Activated naive CD8-positive, alpha-beta T cell treated with anti-CD3 and anti-CD28 coated beads, Interleukin-2, amount 10 ng/mL, durations not matched to agents 7 days and 5 days (primary cell): ENCODE results near the gene SLC13A4. TPM values are rescaled to one million over a fixed set of nuclear protein-coding genes. Genes with fewer than 3 reads are reported as not detected.
"Not testable (repeated sequence)": the region's sequence is repeated elsewhere in the genome, so short reads cannot be mapped to it uniquely, and the experiment has no call there.

Experiments
- ATAC-seq: fragments of 150-1000 bp; cut with Tn5 transposase; one replicate; pipeline ENCODE4 v1.10.0; 2021; ENCODE audit warnings: low read depth, moderate library complexity
- POLR2A ChIA-PET: fragments of 350-600 bp; sonication (Branson Sonifier 250); formaldehyde crosslinking; loops from one replicate; lab custom pipeline; 2021; ENCODE audit warnings: antibody characterized with exemption; lab: Charles Lee
- DNase-seq: peaks from one replicate; pipeline ENCODE4 v3.0.0; 2021
- H3K27ac Mint-ChIP-seq: one replicate; pipeline ENCODE4 v1.8.0; 2022; ENCODE audit warnings: mild to moderate bottlenecking, mixed read lengths
- H3K27me3 Mint-ChIP-seq: one replicate; pipeline ENCODE4 v1.8.0; 2022; ENCODE audit warnings: mild to moderate bottlenecking, moderate library complexity, mixed read lengths
- H3K36me3 Mint-ChIP-seq: one replicate; pipeline ENCODE4 v1.8.0; 2021; ENCODE audit warnings: mild to moderate bottlenecking, mixed read lengths
- H3K4me1 Mint-ChIP-seq: one replicate; pipeline ENCODE4 v1.8.0; 2021; ENCODE audit warnings: mixed read lengths
- H3K4me3 Mint-ChIP-seq: one replicate; pipeline ENCODE4 v1.8.0; 2022; ENCODE audit warnings: mild to moderate bottlenecking, moderate library complexity, mixed read lengths
- H3K9me3 Mint-ChIP-seq: one replicate; pipeline ENCODE4 v1.8.0; 2021; ENCODE audit warnings: mixed read lengths
- total RNA-seq, 2 experiments: library from RNA; stranded (reverse); gene quantifications; one replicate each; pipeline ENCODE4 v1.2.3, GENCODE V29; 2021

The SLC13A4 gene
- total RNA-seq, 2 experiments from 2014 or later = not detected

DNA sequence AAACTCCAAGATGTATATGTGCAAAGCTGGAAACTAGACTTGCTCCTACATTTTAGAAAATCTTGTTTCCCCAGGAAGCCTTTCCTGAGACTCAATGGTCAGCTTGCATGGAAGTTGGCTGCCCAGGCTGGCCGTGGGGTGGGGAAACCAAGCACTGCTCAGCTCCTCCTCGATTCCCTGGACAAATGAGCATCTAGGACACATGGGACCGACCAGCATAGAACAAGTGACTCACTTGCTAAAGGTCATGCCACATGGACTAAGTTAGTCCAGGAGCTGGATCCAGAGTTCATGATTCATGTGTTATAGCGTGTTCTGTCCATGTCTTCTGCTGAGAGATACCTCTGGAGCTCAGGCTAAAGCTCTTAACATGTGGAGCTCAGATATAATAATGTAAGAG lies 14.4 kb upstream of the SLC13A4 start:
- ATAC-seq = no peak
- POLR2A ChIA-PET = no interaction called here
- Mint-ChIP-seq H3K4me1 (no peaks in the 10 kb centered on the region), H3K27ac (no peak overlapping the region), H3K36me3 (no peaks in the 10 kb centered on the region), H3K27me3 (peaks cover 7% of the 10 kb centered on the region), H3K4me3 (no peak overlapping the region), H3K9me3 (no peaks in the 10 kb centered on the region)
- DNase-seq = no peak

DNA sequence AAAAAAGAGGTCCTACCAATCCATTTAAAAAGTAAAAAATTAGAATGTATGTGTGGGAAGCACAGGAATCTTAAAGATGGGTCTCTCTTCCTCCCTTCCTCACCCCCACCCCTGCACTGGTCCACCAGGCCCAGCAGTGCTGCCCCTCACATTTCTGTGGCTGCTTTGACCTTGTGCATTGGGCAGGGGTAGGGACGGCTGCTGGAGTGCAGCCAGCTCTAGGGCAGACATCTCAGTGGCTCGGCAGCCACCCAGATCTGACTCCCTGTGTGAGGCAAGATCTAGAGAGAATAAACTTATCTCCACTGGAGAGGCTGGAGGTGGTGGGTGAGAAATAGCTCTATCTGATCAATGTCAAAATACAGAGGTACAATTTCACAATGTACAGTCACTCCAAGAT lies 13.9 kb upstream of the SLC13A4 start:
- no peak overlapping the region for H3K27ac Mint-ChIP-seq
- H3K27me3 Mint-ChIP-seq = peaks cover 7% of the 10 kb centered on the region
- H3K36me3 Mint-ChIP-seq = no peaks in the 10 kb centered on the region
- POLR2A ChIA-PET = no interaction called here
- no peaks in the 10 kb centered on the region for H3K9me3 Mint-ChIP-seq
- H3K4me1 Mint-ChIP-seq = no peaks in the 10 kb centered on the region
- H3K4me3 Mint-ChIP-seq = no peak overlapping the region
- DNase-seq = no peak
- no peak for ATAC-seq

DNA sequence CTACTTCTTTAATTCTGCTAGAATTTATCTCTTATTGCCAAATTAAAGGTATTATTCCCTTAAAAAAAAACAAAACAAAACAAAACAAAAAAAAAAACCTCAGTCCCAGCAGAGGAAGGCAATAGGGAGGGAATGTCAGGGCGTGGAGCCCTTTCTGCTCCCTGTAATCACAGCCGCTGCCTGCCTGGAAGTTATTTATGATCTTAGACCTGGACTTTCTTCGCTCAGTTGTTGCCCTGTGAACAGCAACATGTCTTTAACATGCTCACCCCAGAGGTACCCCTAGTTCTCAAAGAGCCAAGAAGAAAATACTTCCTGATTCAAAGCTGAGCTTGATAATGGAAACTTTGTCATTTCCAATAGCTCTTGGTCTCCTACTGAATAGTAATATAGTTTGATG lies 12.9 kb upstream of the SLC13A4 start:
- Mint-ChIP-seq H3K9me3 (no peaks in the 10 kb centered on the region), H3K36me3 (no peaks in the 10 kb centered on the region), H3K27me3 (peaks cover 7% of the 10 kb centered on the region), H3K4me1 (no peaks in the 10 kb centered on the region), H3K4me3 (no peak overlapping the region), H3K27ac (no peak overlapping the region)
- POLR2A ChIA-PET = no interaction called here
- no peak for DNase-seq
- ATAC-seq = no peak

DNA sequence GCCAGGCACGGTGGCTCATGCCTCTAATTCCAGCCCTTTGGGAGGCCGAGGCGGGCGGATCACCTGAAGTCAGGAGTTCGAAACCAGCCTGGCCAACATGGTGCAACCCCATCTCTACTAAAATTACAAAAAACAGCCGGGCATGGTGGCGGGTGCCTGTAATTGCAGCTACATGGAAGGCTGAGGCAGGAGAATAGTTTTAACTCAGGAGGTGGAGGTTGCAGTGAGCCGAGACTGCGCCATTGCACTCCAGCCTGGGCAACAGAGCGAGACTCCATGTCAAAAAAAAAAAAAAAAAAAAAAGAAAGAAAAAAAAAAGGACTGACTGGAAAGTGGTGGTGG lies 9.3 kb upstream of the SLC13A4 start:
- POLR2A ChIA-PET, H3K4me3 Mint-ChIP-seq, H3K4me1 Mint-ChIP-seq, H3K27me3 Mint-ChIP-seq, H3K9me3 Mint-ChIP-seq, ATAC-seq, DNase-seq, H3K27ac Mint-ChIP-seq, H3K36me3 Mint-ChIP-seq: not testable (repeated sequence)

DNA sequence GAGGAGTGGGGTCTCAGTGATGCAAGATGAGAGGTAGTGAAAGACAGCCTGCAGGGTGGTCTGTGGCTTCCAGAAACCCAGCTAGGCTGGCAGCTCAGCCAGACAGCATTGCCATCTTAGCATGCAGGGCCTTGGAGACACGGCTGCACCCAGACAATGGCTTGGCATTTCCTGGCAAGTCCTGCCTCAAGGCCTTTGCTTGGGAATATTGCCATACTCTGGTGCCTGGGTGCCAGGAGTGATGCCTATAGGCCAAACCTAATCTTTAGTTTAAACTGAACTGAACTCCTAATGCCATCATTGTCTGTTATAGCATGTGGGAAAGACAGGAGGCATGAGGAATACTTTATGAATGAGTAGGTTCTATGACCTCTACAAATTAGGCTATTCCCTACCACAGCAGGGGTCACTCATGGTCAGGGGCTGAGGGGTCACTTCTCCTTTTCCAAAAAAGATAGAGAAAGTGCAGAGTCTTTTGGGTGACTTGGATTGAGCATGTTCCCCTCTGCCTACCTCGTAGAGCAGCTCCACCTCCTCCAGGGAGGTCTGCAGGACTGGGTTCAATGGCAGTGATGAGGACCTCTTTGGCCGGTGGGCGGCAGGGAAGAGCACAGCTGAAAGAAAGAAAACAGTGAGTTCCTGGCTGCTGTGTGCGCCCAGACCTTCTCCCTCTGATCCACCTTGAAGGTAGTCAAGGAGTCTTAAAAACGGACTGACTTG lies 8.8 kb upstream of the SLC13A4 start:
- ATAC-seq = no peak
- no peaks in the 10 kb centered on the region for H3K36me3 Mint-ChIP-seq
- POLR2A ChIA-PET = no interaction called here

DNA sequence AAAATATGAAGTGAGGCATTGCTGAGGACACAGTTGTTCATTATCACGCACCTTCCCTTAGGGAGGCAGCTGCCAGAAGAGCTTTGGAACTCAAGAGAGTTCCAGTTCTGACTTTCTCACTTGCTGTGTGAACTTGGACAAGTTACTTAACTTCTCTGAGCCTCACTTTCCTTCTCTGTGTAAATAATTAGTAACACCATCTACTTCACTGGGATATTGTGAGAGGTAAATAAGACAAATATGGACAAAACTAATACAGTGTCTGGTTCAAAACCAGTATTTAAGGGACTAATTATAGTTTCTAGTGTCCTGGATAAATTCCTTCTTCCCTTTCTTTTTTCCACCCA lies 6.3 kb upstream of the SLC13A4 start:
- ATAC-seq (no peak), DNase-seq (no peak)
- Mint-ChIP-seq H3K27ac (no peak overlapping the region), H3K36me3 (no peaks in the 10 kb centered on the region), H3K9me3 (no peaks in the 10 kb centered on the region), H3K4me1 (no peaks in the 10 kb centered on the region), H3K27me3 (peaks cover 13% of the 10 kb centered on the region), H3K4me3 (no peak overlapping the region)
- POLR2A ChIA-PET = no interaction called here

More for the DNA sequence above, 8.8 kb upstream of the SLC13A4 start:
- no peak overlapping the region for H3K4me3 Mint-ChIP-seq
- H3K4me1 Mint-ChIP-seq = no peaks in the 10 kb centered on the region
- H3K27ac Mint-ChIP-seq = no peak overlapping the region
- H3K27me3 Mint-ChIP-seq = peaks cover 13% of the 10 kb centered on the region
- no peaks in the 10 kb centered on the region for H3K9me3 Mint-ChIP-seq
- DNase-seq = no peak

DNA sequence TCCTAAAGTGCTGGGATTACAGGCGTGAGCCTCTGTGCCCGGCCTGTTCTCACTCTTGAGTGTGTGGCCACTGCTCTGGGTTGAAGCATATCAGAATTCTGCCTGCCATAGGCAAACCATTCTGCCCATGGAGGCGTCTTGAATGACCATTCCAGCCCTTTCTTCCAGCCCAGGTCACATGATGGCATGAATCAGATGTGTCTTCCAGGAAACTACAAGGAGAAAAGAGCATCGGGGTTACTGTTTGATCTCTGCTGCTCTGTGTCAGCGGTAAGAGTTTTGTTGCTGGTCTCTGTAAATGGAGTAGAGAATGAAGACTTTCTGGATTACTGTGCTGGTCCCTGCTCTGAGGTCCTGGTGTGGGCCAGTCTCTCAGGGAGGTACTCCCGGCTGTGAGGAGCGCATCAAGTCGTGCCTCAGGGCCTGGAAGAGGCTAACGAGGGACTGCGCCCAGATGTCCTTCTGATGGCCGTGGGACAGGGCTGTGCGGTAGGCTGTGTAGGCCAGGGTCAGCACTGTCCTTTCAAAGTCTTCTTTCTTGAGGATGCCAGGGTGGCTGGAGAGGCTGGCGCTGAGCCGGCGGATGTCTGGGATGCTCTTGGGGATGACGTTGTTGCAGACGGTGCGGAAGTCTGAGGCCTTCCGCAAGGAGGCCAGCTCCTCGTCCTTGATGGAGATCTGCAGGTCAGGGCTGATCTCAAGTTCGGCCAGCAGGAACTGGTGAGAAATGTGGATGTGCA lies 5.8 kb upstream of the SLC13A4 start:
- peaks cover 13% of the 10 kb centered on the region for H3K27me3 Mint-ChIP-seq
- ATAC-seq = no peak
- H3K4me1 Mint-ChIP-seq = no peaks in the 10 kb centered on the region
- DNase-seq = no peak
- no peaks in the 10 kb centered on the region for H3K36me3 Mint-ChIP-seq
- POLR2A ChIA-PET = no interaction called here
- H3K9me3 Mint-ChIP-seq = no peaks in the 10 kb centered on the region
- H3K4me3 Mint-ChIP-seq = no peak overlapping the region
- H3K27ac Mint-ChIP-seq = no peak overlapping the region

DNA sequence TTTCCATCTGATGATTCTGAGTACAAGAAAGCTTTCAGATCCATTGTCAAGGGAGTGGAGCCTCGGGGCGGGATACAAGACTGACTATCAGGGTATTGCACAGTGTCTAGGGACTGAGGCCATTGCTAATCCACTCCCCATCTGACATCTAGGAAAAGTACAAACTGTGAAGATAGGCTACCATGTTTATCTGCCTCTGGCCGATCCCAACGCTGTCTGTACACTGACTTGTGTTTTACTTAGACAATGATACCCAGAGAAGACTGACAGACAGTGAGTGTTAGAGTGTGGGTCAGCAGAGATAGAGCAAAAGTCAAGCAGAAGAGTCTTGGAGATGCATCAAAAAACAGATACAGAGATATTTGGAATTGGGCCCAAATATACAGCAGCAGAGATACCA lies 3.1 kb upstream of the SLC13A4 start:
- Mint-ChIP-seq H3K4me1 (no peaks in the 10 kb centered on the region), H3K27ac (no peak overlapping the region), H3K9me3 (no peaks in the 10 kb centered on the region), H3K4me3 (no peak overlapping the region), H3K27me3 (peaks cover 9% of the 10 kb centered on the region), H3K36me3 (no peaks in the 10 kb centered on the region)
- ATAC-seq = no peak
- POLR2A ChIA-PET = no interaction called here
- no peak for DNase-seq

DNA sequence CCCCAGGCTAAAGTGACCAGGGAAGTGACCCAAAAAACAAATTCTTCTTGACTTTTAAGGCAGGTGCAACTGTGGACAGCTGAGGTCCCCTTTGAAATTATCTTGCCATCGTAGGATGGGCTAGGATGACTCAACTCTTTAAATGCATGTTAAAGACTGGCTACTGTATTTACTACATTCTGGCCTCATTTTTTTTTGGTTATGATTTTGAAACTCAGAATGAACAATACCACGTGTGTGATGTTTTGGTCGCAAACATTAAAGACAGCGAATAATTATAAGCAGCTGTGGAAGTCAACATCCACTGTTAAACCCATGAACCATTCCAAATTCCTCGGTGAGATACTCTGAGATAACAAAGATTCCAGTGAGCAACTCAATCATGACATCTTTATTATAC lies 1.2 kb upstream of the SLC13A4 start:
- DNase-seq (no peak), ATAC-seq (no peak)
- Mint-ChIP-seq H3K36me3 (no peaks in the 10 kb centered on the region), H3K4me3 (no peak overlapping the region), H3K27me3 (peaks cover 17% of the 10 kb centered on the region), H3K4me1 (no peaks in the 10 kb centered on the region), H3K27ac (no peak overlapping the region), H3K9me3 (no peaks in the 10 kb centered on the region)
- POLR2A ChIA-PET = no interaction called here

DNA sequence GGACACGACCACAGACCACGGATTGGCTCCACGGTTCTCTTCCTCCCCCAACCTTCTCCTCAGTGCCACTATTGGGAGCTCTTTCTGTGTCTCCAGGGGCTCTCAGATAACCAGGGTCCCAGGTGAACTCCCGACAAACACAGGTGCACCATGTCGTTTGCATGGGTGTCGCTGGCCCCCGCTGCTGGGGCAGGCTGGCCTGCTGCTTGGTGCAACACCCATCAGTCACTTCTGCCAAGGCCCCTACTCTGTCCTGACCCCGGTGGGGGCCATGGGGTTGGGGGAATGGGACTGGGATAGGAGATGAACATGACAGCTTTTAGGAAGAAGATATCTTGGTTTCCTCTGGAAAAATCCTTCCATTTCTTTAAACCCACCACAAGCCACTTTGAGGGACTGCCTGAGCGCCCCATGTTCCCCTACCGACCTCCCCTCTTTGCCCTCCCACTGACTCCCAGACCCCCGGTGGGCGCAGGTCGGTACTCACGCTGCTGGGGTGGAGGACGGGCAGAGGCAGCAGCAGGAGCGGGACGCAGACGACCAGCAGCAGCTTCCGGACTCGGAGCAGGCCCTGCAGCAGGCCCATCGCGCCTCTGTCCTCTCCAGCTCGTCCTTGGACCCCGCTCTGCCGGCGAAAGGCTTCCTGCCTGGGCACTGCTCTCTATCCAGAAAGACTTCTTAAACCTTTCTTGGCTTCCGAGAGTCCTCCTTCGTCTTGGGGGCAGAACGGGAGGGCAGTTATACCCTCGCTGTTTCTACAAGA lies 894 bp downstream of the SLC13A4 start:
- DNase-seq (no peak), ATAC-seq (no peak)
- Mint-ChIP-seq H3K9me3 (no peaks in the 10 kb centered on the region), H3K27ac (no peak overlapping the region), H3K4me3 (no peak overlapping the region), H3K27me3 (peaks cover 10% of the 10 kb centered on the region), H3K4me1 (no peaks in the 10 kb centered on the region), H3K36me3 (no peaks in the 10 kb centered on the region)
- POLR2A ChIA-PET = no interaction called here

DNA sequence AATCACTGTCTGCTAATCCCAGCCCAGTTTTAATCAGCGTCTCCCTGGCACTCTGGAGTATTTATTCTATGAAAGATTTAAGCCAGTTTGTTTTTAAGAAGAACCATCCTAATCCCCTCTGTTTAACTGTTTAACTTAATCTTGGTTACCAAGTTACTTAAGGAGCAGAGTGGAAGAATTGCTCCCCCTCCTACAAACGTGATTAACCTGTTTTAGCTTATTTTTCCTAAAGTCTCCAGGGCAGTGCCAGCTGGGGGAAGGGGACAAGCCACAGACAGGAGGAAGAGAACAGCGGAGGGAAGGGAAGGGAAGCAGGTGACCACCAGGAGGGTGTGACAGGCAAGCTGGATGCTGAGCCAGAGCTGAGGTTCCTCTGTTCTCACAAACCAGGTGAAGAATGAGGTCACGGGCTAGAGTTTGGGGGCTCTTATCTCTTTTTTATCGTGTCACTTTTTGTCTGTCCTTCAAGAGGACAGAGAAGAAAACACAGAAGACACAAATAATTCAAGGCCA lies 1.7 kb downstream of the SLC13A4 start:
- DNase-seq = no peak
- ATAC-seq = no peak
- POLR2A ChIA-PET = no interaction called here
- no peak overlapping the region for H3K27ac Mint-ChIP-seq
- no peaks in the 10 kb centered on the region for H3K4me1 Mint-ChIP-seq
- no peak overlapping the region for H3K4me3 Mint-ChIP-seq
- H3K36me3 Mint-ChIP-seq = no peaks in the 10 kb centered on the region
- H3K27me3 Mint-ChIP-seq = peaks cover 8% of the 10 kb centered on the region
- no peaks in the 10 kb centered on the region for H3K9me3 Mint-ChIP-seq

DNA sequence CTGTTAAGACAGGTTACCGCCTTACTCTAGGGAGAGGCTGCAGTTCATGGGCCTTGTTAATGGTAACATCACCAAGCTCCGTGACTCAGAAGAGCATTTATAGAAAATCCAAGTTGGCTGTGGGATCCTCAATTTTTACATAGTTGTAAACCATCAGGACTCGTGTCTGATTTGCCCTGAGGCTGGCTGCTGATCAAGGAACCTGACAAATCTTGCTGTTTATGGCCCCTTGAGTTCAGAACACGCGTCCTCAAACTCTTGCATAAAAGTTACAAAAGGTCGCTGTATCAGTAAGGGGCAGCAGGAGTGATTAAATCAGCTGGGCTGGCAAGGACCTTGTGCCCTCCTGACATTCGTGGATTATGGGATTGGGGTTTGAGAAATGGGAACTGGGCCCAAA lies 4.6 kb downstream of the SLC13A4 start:
- peaks cover 19% of the 10 kb centered on the region for H3K27me3 Mint-ChIP-seq
- H3K4me1 Mint-ChIP-seq = no peaks in the 10 kb centered on the region
- ATAC-seq (no peak), DNase-seq (no peak)
- POLR2A ChIA-PET = no interaction called here
- no peaks in the 10 kb centered on the region for H3K9me3 Mint-ChIP-seq
- no peak overlapping the region for H3K27ac Mint-ChIP-seq
- H3K4me3 Mint-ChIP-seq = no peak overlapping the region
- no peaks in the 10 kb centered on the region for H3K36me3 Mint-ChIP-seq

DNA sequence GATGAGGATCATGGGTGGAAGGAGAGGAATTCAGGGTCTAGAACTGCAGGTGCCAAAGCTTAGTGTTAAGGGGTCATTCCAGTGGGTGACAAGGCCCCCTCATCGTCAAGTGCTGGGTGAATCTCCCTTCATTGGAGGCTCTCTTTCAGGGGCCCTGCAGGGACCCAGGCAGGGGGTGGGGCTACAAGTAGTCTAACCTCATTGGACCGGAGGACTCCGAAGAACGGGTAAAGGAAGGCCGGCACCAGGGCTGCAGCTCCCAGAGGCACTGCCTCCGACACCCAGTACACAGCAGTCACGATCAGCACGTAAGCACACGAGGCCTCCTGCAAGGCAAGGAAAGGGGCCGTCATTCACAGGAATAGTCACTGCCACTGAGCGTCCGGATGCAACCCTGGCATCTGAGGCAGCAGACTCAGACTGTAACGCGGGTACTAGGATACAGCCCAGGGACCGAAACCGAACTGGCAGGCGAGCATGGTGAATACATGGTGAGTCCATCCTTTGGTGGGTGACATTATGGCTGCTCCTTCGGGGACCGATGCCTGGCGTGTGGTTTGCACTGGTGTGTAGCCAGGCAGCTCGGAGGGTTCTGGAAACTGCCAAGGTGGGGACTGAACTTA lies 6.7 kb downstream of the SLC13A4 start:
- Mint-ChIP-seq H3K27ac (no peak overlapping the region), H3K4me1 (no peaks in the 10 kb centered on the region), H3K27me3 (peaks cover 23% of the 10 kb centered on the region), H3K36me3 (no peaks in the 10 kb centered on the region), H3K9me3 (no peaks in the 10 kb centered on the region), H3K4me3 (no peak overlapping the region)
- DNase-seq (no peak), ATAC-seq (no peak)
- POLR2A ChIA-PET = no interaction called here
